Trophoblast cell (in vitro differentiated cells and primary cell): Measurements from ENCODE around the gene RASGEF1C.

Experiments
- DNase-seq, 2 donors: peaks; one replicate each; pipeline ENCODE4 v3.0.0-alpha.2; 2016
- H2AFZ ChIP-seq: 2 replicates; pipeline ENCODE4 v1.6.1; 2013; ENCODE audit warnings: low read length, moderate library complexity, mild to moderate bottlenecking; ENCODE audit not compliant: insufficient read depth, poor library complexity
- H2AK5ac ChIP-seq: 2 replicates; pipeline ENCODE4 v1.6.1; 2013; ENCODE audit warnings: mild to moderate bottlenecking, low read length
- H2BK120ac ChIP-seq: 2 replicates; pipeline ENCODE4 v1.6.1; 2013; ENCODE audit warnings: low read length, mild to moderate bottlenecking, moderate library complexity; ENCODE audit not compliant: insufficient read depth, poor library complexity
- H2BK12ac ChIP-seq: 2 replicates; pipeline ENCODE4 v1.6.1; 2013; ENCODE audit warnings: mild to moderate bottlenecking, low read length, moderate library complexity
- H2BK5ac ChIP-seq: 2 replicates; pipeline ENCODE4 v1.6.1; 2013; ENCODE audit warnings: low read length, low read depth, moderate library complexity, mild to moderate bottlenecking; ENCODE audit not compliant: poor library complexity
- H3K14ac ChIP-seq: 2 replicates; pipeline ENCODE4 v1.6.1; 2013; ENCODE audit warnings: mild to moderate bottlenecking, low read length
- H3K18ac ChIP-seq: 2 replicates; pipeline ENCODE4 v1.6.1; 2013; ENCODE audit warnings: mild to moderate bottlenecking, low read length
- H3K23ac ChIP-seq: 2 replicates; pipeline ENCODE4 v1.6.1; 2013; ENCODE audit warnings: low read length
- H3K27ac ChIP-seq: 2 replicates; pipeline ENCODE4 v1.5.1; 2013; ENCODE audit warnings: low read depth, mild to moderate bottlenecking, inconsistent platforms, low read length, moderate library complexity
- H3K27me3 ChIP-seq: 2 replicates; pipeline ENCODE4 v1.6.1; 2013; ENCODE audit warnings: inconsistent platforms, mild to moderate bottlenecking, low read length, moderate library complexity; ENCODE audit not compliant: insufficient read depth
- H3K36me3 ChIP-seq, 2 experiments: 1 replicate in 1 of 2; 2 replicates in 1 of 2; pipeline ENCODE4 v1.6.1; 2013; ENCODE audit warnings: low read length in 2 of 2, mild to moderate bottlenecking in 2 of 2, moderate library complexity in 1 of 2; ENCODE audit not compliant: insufficient read depth in 2 of 2, control insufficient read depth in 1 of 2
- H3K4ac ChIP-seq: 2 replicates; pipeline ENCODE4 v1.6.1; 2013; ENCODE audit warnings: low read depth, mild to moderate bottlenecking, low read length, moderate library complexity
- H3K4me1 ChIP-seq, 2 experiments: 1 replicate in 1 of 2; 2 replicates in 1 of 2; pipeline ENCODE4 v1.6.1; 2013; ENCODE audit warnings: low read length in 2 of 2, mild to moderate bottlenecking in 2 of 2, moderate library complexity in 1 of 2; ENCODE audit not compliant: insufficient read depth in 2 of 2, control insufficient read depth in 1 of 2
- H3K4me2 ChIP-seq: 2 replicates; pipeline ENCODE4 v1.6.1; 2013; ENCODE audit warnings: inconsistent platforms, mild to moderate bottlenecking, low read length, moderate library complexity
- H3K4me3 ChIP-seq: 2 replicates; pipeline ENCODE4 v1.5.1; 2013; ENCODE audit warnings: mild to moderate bottlenecking, low read depth, low read length, inconsistent platforms
- H3K79me1 ChIP-seq: one replicate; pipeline ENCODE4 v1.6.1; 2013; ENCODE audit warnings: low read length
- H3K79me2 ChIP-seq: 2 replicates; pipeline ENCODE4 v1.6.1; 2013; ENCODE audit warnings: low read length, mild to moderate bottlenecking; ENCODE audit not compliant: control insufficient read depth, insufficient read depth, poor library complexity
- H3K9ac ChIP-seq: 2 replicates; pipeline ENCODE4 v1.6.1; 2013; ENCODE audit warnings: mild to moderate bottlenecking, low read length
- H3K9me3 ChIP-seq: 2 replicates; pipeline ENCODE4 v1.6.1; 2013; ENCODE audit warnings: low read depth, mild to moderate bottlenecking, control low read depth, inconsistent platforms, low read length; ENCODE audit not compliant: insufficient read depth
- H4K12ac ChIP-seq: 2 replicates; pipeline ENCODE4 v1.6.1; 2013; ENCODE audit warnings: low read depth, mild to moderate bottlenecking, low read length, moderate library complexity
- H4K8ac ChIP-seq: 2 replicates; pipeline ENCODE4 v1.6.1; 2013; ENCODE audit warnings: low read depth, mild to moderate bottlenecking, low read length, moderate library complexity
- H4K91ac ChIP-seq: one replicate; pipeline ENCODE4 v1.6.1; 2013; ENCODE audit warnings: low read depth, mild to moderate bottlenecking, low read length, moderate library complexity
- WGBS: extraction: QIAGEN DNeasy Blood & Tissue Kit; methylation state at CpG from one replicate; pipeline ENCODE4 v1.1.7; 2013; ENCODE audit warnings: missing lambda C conversion rate; ENCODE audit not compliant: insufficient read length, insufficient coverage; ENCODE audit errors: extremely low coverage; 5-methylcytosine and 5-hydroxymethylcytosine counted together

The RASGEF1C gene

DNA sequence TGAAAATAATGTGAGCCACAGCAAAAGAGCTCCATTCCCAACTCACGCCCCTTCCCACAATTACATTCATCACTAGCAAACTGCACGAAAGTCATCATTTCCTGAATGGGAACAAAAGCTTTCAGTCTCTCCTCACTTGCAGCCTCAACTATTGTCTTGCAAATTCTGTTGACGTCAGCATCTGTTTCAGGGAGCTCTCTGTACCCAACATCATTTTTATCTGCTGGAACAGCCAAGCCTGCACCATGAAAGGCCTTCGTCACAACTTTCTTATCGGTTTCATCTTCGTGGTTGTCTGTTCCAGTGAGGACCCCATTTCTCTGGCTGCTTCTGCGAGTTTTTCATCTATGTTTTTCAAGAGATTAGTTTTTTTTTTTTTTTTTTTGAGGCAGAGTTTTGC lies 123.2 kb downstream of the RASGEF1C start:
- no peak overlapping the region for H2BK5ac ChIP-seq
- no peaks in the 10 kb centered on the region for H3K27me3 ChIP-seq
- no CpG with 5 or more reads among the region's 7 CpGs for WGBS
- no peaks in the 10 kb centered on the region for H3K79me2 ChIP-seq
- no peak overlapping the region for H3K9ac ChIP-seq
- no peak overlapping the region for H3K27ac ChIP-seq
- no peak overlapping the region for H3K4ac ChIP-seq
- no peak overlapping the region for H3K4me3 ChIP-seq
- no peak overlapping the region for H3K23ac ChIP-seq
- H2AFZ ChIP-seq = no peak overlapping the region
- no peak overlapping the region for H3K14ac ChIP-seq
- H3K4me2 ChIP-seq = no peak overlapping the region
- no peaks in the 10 kb centered on the region for H3K9me3 ChIP-seq
- H2AK5ac ChIP-seq = no peak overlapping the region
- no peak overlapping the region for H2BK12ac ChIP-seq
- H4K12ac ChIP-seq = no peak overlapping the region
- H4K91ac ChIP-seq = no peak overlapping the region
- no peak overlapping the region for H4K8ac ChIP-seq
- DNase-seq = no peak
- no peak overlapping the region for H2BK120ac ChIP-seq
- peaks cover 13 to 16% of the 10 kb centered on the region in 2 experiments for H3K4me1 ChIP-seq
- no peaks in the 10 kb centered on the region for H3K36me3 ChIP-seq
- peaks cover 5% of the 10 kb centered on the region for H3K79me1 ChIP-seq
- H3K18ac ChIP-seq = no peak overlapping the region

DNA sequence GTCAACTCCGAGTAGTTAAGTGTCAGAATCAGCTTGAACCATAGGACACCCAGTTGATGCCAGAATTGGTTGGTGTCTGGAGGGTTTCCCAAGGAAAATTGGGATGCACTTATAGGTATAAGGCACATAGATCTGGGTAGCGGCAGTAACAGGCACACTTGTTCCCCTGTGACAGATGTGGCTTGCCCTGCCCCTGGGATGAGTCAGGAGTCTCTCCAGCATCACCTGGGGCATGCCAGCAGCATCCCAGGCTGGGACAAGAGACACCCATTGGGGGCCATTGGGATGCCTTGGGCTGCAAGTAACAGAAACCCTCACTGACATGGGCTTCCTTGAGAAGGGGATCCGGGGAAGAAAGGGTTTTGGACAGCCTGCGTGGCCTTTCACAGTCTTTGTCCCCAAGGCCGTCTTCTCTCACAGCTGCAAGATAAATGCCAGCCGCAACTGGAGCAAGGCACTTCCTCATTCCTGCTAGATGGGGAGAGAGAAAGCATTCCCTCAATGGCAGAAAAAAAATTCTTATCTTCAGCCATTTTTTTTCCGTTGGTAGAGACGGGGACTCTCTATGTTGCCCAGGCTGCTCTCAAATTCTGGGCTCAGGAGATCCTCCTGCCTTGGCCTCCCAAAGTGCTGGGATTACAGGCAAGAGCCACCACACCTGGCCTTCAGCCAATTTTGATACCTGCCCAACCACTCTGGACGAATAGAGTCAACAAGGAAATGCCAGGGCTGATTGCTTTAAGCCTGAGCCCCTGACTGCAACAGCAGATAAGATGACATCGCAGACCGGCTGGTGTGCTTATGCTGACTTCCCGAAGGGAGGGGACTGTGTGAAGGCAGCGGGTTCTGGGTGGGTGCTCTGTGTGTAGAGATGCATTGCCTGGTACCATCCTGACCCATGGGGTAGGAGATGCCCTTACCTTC lies 124.1 kb downstream of the RASGEF1C start:
- WGBS = no CpG with 5 or more reads among the region's 13 CpGs
- Histone ChIP-seq H3K36me3 (no peaks in the 10 kb centered on the region), H3K9ac (no peak overlapping the region), H3K14ac (no peak overlapping the region), H3K79me1 (peaks cover under 1% of the 10 kb centered on the region), H2BK120ac (no peak overlapping the region), H4K12ac (peak overlapping the region; percentile 18), H3K9me3 (no peaks in the 10 kb centered on the region), H3K27ac (no peak overlapping the region), H2AK5ac (no peak overlapping the region), H3K79me2 (no peaks in the 10 kb centered on the region), H3K23ac (no peak overlapping the region), H3K18ac (no peak overlapping the region), H4K91ac (no peak overlapping the region), H3K4me2 (no peak overlapping the region), H2BK12ac (no peak overlapping the region), H3K4me3 (no peak overlapping the region), H4K8ac (no peak overlapping the region), H2BK5ac (no peak overlapping the region), H3K4ac (no peak overlapping the region), H2AFZ (peak overlapping the region; percentile 45), H3K4me1 (peaks cover 13 to 16% of the 10 kb centered on the region in 2 experiments), H3K27me3 (no peaks in the 10 kb centered on the region)
- peak; percentile 63 to 87 for DNase-seq

- Histone ChIP-seq H3K4me2 (no peak overlapping the region), H3K23ac (no peak overlapping the region), H3K18ac (no peak overlapping the region), H3K27me3 (no peaks in the 10 kb centered on the region), H3K36me3 (no peaks in the 10 kb centered on the region), H3K9ac (no peak overlapping the region), H3K79me1 (no peaks in the 10 kb centered on the region), H4K12ac (no peak overlapping the region), H3K9me3 (no peaks in the 10 kb centered on the region), H3K27ac (no peak overlapping the region), H3K4me3 (no peak overlapping the region), H2AK5ac (no peak overlapping the region), H2BK5ac (no peak overlapping the region), H3K4me1 (peaks cover 13 to 16% of the 10 kb centered on the region in 2 experiments), H3K4ac (no peak overlapping the region), H3K79me2 (no peaks in the 10 kb centered on the region), H2AFZ (no peak overlapping the region), H4K91ac (no peak overlapping the region), H2BK12ac (no peak overlapping the region), H3K14ac (no peak overlapping the region), H2BK120ac (no peak overlapping the region), H4K8ac (no peak overlapping the region)
- no peak for DNase-seq
- no CpG with 5 or more reads among the region's 10 CpGs for WGBS
These were observed 125.4 kb downstream of the RASGEF1C start for GRCh38 chr5:180083529-180084060.

DNA sequence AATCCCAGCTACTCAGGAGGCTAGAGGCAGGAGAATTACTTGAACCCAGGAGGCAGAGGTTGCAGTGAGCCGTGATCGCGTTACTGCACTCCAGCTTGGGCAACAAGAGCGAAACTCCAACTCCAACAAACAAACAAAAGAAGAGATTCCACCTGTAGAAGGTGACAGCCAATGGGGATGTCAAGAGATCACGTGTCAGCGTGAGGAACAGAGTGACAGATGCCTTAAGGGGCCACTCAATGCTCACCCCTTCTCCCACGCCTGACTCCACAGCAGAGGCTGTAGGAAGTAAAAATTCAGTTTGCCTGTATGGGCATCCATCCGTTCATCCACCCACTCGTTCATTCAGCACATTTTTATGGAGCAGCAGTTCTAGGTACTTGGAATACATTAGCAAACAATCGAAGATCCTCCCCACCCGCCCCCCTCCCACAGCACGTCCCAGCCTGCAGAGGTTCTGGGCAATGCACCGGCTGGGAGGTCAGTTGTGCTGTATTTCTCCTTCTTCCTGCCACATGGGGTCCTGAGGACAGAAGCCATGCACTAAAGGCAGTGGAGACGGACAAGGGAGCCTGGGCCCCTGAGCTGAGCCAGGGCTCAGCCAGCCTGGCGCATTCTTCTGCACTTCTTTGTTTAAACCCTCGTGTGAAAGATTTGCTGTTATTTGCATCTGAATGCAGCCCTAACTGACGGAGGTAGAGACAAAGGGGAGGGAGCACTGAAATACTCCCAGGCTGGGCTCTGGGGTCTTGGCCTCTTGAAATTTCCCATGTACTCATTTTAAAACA lies 126.2 kb downstream of the RASGEF1C start:
- WGBS = no CpG with 5 or more reads among the region's 17 CpGs

More for the DNA sequence above, 126.2 kb downstream of the RASGEF1C start:
- Histone ChIP-seq H3K18ac (no peak overlapping the region), H4K12ac (no peak overlapping the region), H3K4me2 (no peak overlapping the region), H2AFZ (no peak overlapping the region), H3K36me3 (no peaks in the 10 kb centered on the region), H3K79me2 (no peaks in the 10 kb centered on the region), H4K8ac (no peak overlapping the region), H3K4me3 (no peak overlapping the region), H2BK12ac (no peak overlapping the region), H3K79me1 (no peaks in the 10 kb centered on the region), H3K9ac (no peak overlapping the region), H3K9me3 (peaks cover 2% of the 10 kb centered on the region), H2BK5ac (no peak overlapping the region), H2BK120ac (no peak overlapping the region), H3K4me1 (peaks cover 13 to 16% of the 10 kb centered on the region in 2 experiments), H3K27me3 (no peaks in the 10 kb centered on the region), H3K4ac (no peak overlapping the region), H3K14ac (no peak overlapping the region), H4K91ac (no peak overlapping the region), H3K27ac (no peak overlapping the region), H2AK5ac (no peak overlapping the region), H3K23ac (no peak overlapping the region)
- DNase-seq = no peak
